DMS53 treated with DMSO at 0.1 percent for 48 hours (cell line): Measurements from ENCODE around the gene NELL2.

Experiments used
- DNase-seq: peaks from one replicate; lab custom pipeline; 2025; ENCODE audit not compliant: unreplicated experiment; lab: John Stamatoyannopoulos, UW

Gene NELL2

DNA sequence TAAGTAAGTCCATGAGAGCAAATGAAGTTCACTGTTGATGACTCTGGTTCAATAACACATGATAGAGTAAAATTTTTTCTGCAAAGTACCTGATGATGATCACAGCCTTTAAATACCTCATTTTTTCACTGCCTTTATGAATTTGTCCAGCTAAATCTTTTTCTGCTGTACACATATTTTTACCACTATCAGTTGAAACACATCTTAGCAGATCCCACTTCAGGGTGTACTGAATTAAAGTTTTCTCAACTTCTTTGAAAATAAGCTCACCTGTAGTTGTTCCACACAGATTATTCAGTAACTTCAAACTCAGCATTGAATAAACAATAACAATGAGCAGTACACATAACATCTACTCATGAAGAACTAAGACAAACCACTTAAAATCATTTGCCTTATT lies 385.9 kb downstream of the NELL2 start:
- DNase-seq = no peak

DNA sequence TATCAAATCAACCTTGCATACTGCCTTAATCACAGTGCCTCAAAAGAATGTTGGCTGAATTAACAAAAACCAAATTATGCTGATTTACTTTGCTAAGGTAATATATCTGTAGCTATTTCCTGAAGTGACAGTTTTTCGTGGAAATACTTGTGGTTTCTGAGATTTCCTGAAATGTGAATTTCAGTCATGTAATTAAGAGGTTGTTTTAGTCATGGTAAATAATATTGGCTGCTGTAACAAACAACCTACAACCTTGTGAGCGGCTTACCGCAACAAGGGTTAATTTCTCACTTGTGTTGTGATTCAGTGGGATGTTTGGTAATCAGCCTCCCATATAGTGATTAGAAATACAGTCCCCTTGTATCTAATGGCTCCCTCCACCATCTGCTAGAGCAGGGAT lies 387.9 kb downstream of the NELL2 start:
- no peak for DNase-seq

DNA sequence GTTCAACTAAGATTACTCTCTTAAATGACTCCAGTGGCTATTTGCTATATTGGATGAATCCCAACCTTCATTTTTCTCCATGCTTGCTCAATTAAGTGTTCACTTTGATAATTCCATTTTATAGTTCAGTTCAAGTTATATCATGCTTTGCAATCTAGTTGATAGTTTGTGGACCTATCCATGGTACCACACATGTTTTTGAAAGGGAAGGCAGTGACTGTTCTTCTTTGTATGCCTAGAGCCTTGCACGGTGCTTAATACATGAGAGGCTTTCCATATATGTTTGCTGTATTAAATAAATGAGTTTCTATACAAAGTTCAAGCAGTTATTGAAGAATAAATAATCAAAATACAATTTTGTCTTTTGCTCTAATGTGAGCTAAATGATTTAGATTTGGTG lies 391.3 kb downstream of the NELL2 start:
- DNase-seq = no peak

- no peak for DNase-seq
Measured at GRCh38 chr12:44477331-44477980, 398.7 kb downstream of the NELL2 start.

GRCh38 chr12:44476683-44477082 lies 399.4 kb downstream of the NELL2 start:
- DNase-seq = no peak

- peak; percentile 39 for DNase-seq
Measured at GRCh38 chr12:44465139-44465538, 411.0 kb downstream of the NELL2 start.

- no peak for DNase-seq
Measured at GRCh38 chr12:44464180-44464579, 411.9 kb downstream of the NELL2 start.

DNA sequence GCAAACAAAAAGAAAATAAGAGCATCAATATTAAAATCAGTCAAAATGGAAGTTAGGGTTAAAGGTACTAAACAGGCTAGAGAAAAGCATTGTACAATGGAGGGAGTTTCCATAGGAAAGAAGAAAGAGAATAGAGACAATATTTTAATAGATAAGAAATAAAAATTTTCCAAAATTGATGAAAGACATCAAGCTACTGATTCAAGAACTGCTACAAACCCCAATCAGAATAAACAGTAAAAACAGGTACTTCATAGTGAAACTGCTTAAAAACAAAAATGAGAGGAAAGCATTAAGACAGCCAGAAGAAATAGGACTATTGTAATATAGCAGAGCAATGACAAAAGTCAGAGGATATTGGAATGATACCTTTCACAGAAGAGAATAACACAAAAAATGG lies 413.4 kb downstream of the NELL2 start:
- no peak for DNase-seq

DNA sequence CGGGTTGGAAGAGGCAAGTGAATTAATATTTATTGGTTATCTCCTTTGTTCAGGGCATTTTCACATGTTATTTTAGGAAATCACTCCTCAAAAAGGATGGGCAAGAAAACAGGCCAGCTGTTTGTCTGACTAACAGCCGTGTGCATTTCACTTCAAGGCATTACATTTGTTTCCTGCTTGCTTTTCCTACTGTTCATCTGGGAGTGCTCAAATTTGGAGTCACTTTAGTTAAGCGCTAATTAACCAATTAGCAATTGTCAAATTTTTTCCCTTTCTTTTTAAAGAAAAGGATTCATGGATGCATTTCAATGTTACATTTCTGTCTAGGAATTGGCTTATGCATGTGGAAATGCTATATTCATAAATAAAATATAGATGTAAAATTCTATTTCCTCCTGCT lies 415.9 kb downstream of the NELL2 start:
- no peak for DNase-seq

- DNase-seq = peak; percentile 92
Measured at GRCh38 chr12:44459569-44459968, 416.5 kb downstream of the NELL2 start.
